HG03442 (cell line): ENCODE measurements around the gene KRT6C.

ENCODE experiments used
- ATAC-seq: cut with Tn5 transposase; IDR thresholded peaks from one replicate; pipeline ENCODE4 v1.9.1; 2021; ENCODE audit warnings: mild to moderate bottlenecking, moderate library complexity; ENCODE audit not compliant: unreplicated experiment

KRT6C gene

GRCh38 chr12:52436000-52436827 lies 37.4 kb downstream of the KRT6C start:
- ATAC-seq, result no peak

GRCh38 chr12:52435659-52435999 lies 38.0 kb downstream of the KRT6C start:
- no peak for ATAC-seq

GRCh38 chr12:52434760-52435530 lies 38.7 kb downstream of the KRT6C start:
- ATAC-seq, result no peak

GRCh38 chr12:52434081-52434733 lies 39.4 kb downstream of the KRT6C start, which contains the start of gene KRT75:
TSS of gene KRT75 (minus strand) at chr12:52434371. CDS start at chr12:52434304, 67 bp downstream.
- no peak for ATAC-seq

GRCh38 chr12:52433501-52434080 lies 40.0 kb downstream of the KRT6C start:
- no peak for ATAC-seq

GRCh38 chr12:52432559-52433207 lies 40.9 kb downstream of the KRT6C start:
- no peak for ATAC-seq

- ATAC-seq, result no peak
Measured at GRCh38 chr12:52428121-52428520, 45.5 kb downstream of the KRT6C start.

GRCh38 chr12:52427083-52427482 lies 46.5 kb downstream of the KRT6C start:
- ATAC-seq, result no peak

GRCh38 chr12:52426034-52426433 lies 47.6 kb downstream of the KRT6C start:
- no peak for ATAC-seq

GRCh38 chr12:52425466-52425865 lies 48.1 kb downstream of the KRT6C start:
- no peak for ATAC-seq

GRCh38 chr12:52423661-52424500 lies 49.7 kb downstream of the KRT6C start:
- no peak for ATAC-seq

- ATAC-seq, result no peak
Measured at GRCh38 chr12:52423035-52423434, 50.6 kb downstream of the KRT6C start.

- no peak for ATAC-seq
Measured at GRCh38 chr12:52419656-52420055, 53.9 kb downstream of the KRT6C start.

- no peak for ATAC-seq
Measured at GRCh38 chr12:52418576-52419110, 55.0 kb downstream of the KRT6C start.
